PC-3 (cell line): ENCODE measurements around the gene SRD5A3. TPM values are rescaled to one million over a fixed set of nuclear protein-coding genes. Genes with fewer than 3 reads are reported as not detected.
A peak's percentile ranks its signal among the peaks of the same experiment; 100 is the strongest.

Source experiments
- ATAC-seq: fragments of 200-7000 bp; cut with Tn5 transposase; 2 replicates; pipeline ENCODE4 v1.9.1; 2020; ENCODE audit warnings: mild to moderate bottlenecking, moderate library complexity
- BruUV-seq: library from RNA; stranded (reverse); fragments of 400-500 nt; replicated peaks from 2 replicates; lab custom pipeline; 2021; lab: Mats Ljungman, UMichigan
- CTCF ChIA-PET: fragments of 300-600 bp; sonication (Branson Sonifier 250); formaldehyde crosslinking; loops from one replicate; lab custom pipeline; 2022; ENCODE audit warnings: antibody characterized with exemption; lab: Charles Lee
- POLR2A ChIA-PET: fragments of 300-600 bp; sonication (Branson Sonifier 250); formaldehyde crosslinking; loops from one replicate; lab custom pipeline; 2022; ENCODE audit warnings: antibody characterized with exemption; ENCODE audit not compliant: unreplicated experiment; lab: Charles Lee
- DNase-seq: peaks from one replicate; pipeline ENCODE4 v3.0.0-alpha.2; 2015
- H2AFZ ChIP-seq: fragments of 300-600 bp; sonication (generic); 2 replicates; pipeline ENCODE4 v1.6.0; 2016; ENCODE audit warnings: antibody characterized with exemption, low read length
- H3F3A ChIP-seq: fragments of 300-600 bp; sonication (generic); one replicate; pipeline ENCODE4 v1.6.0; 2017; ENCODE audit warnings: antibody characterized with exemption, low read length, control low read depth, mild to moderate bottlenecking; ENCODE audit not compliant: unreplicated experiment
- H3K27ac ChIP-seq: fragments of 300-600 bp; sonication (generic); 2 replicates; pipeline ENCODE4 v1.5.1; 2016; ENCODE audit warnings: mild to moderate bottlenecking, low read length
- H3K27me3 ChIP-seq: fragments of 300-600 bp; sonication (generic); 2 replicates; pipeline ENCODE4 v1.6.1; 2016; ENCODE audit warnings: low read length, mixed read lengths
- H3K36me3 ChIP-seq: fragments of 300-600 bp; sonication (generic); 2 replicates; pipeline ENCODE4 v1.6.1; 2016; ENCODE audit warnings: low read depth, mixed run types, low read length, mixed read lengths
- H3K4me1 ChIP-seq: fragments of 300-600 bp; sonication (generic); 2 replicates; pipeline ENCODE4 v1.5.1; 2016; ENCODE audit warnings: low read length; ENCODE audit not compliant: insufficient read depth
- H3K4me2 ChIP-seq: fragments of 300-600 bp; sonication (generic); 2 replicates; pipeline ENCODE4 v1.6.0; 2016; ENCODE audit warnings: low read length
- H3K4me3 ChIP-seq: fragments of 300-600 bp; sonication (generic); 2 replicates; pipeline ENCODE4 v1.5.1; 2016; ENCODE audit warnings: mild to moderate bottlenecking, low read length, mixed read lengths
- H3K79me2 ChIP-seq: fragments of 300-600 bp; sonication (generic); 2 replicates; pipeline ENCODE4 v1.6.1; 2017; ENCODE audit warnings: low read length, mixed read lengths
- H3K9ac ChIP-seq: fragments of 300-600 bp; sonication (generic); 2 replicates; pipeline ENCODE4 v1.6.0; 2016; ENCODE audit warnings: mild to moderate bottlenecking, low read length
- H3K9me2 ChIP-seq: fragments of 300-600 bp; sonication (generic); replicated peaks from 2 replicates; pipeline ENCODE4 v1.6.1; 2016; ENCODE audit warnings: mixed run types, low read length, mixed read lengths
- H3K9me3 ChIP-seq: fragments of 300-600 bp; sonication (generic); 2 replicates; pipeline ENCODE4 v1.6.1; 2016; ENCODE audit warnings: low read length, mixed read lengths
- H4K20me1 ChIP-seq: fragments of 300-600 bp; sonication (generic); 2 replicates; pipeline ENCODE4 v1.6.1; 2016; ENCODE audit warnings: low read length, mixed read lengths
- CTCF ChIP-seq: fragments of 300-600 bp; sonication (generic); conservative IDR thresholded peaks from 2 replicates; pipeline ENCODE4 v1.5.1; 2017; ENCODE audit warnings: antibody characterized with exemption, low read depth, mild to moderate bottlenecking, low read length
- EZH2 ChIP-seq: fragments of 300-600 bp; sonication (generic); IDR thresholded peaks from one replicate; pipeline ENCODE4 v1.6.1; 2017; ENCODE audit warnings: antibody characterized with exemption, mild to moderate bottlenecking, low read length; ENCODE audit not compliant: unreplicated experiment
- EZH2phosphoT487 ChIP-seq: fragments of 300-600 bp; sonication (generic); IDR thresholded peaks from 2 replicates; pipeline ENCODE4 v1.6.1; 2018; ENCODE audit warnings: mild to moderate bottlenecking, antibody characterized with exemption, low read length, borderline replicate concordance
- intact Hi-C: fragments of 100-400 bp; cut with micrococcal nuclease; formaldehyde crosslinking; loops from 2 replicates; pipeline ENCODE4 v1.9.0; 2023
- total RNA-seq: library from RNA; depleted of rRNA; stranded (reverse); fragments of >200 nt; gene quantifications from 2 replicates; pipeline ENCODE4 v1.2.3, GENCODE V29; 2014

The SRD5A3 gene
- total RNA-seq, 1 experiment from 2014 or later = 15.2 TPM

GRCh38 chr4:55336138-55337034 is 9.7 kb upstream of the SRD5A3 start:
- Histone ChIP-seq H3K27me3 (no peaks in the 10 kb centered on the region), H3K9me2 (no peaks in the 10 kb centered on the region), H3K4me3 (peak overlapping the region; percentile 60), H2AFZ (peak overlapping the region; percentile 91), H3K79me2 (no peaks in the 10 kb centered on the region), H3K9me3 (no peaks in the 10 kb centered on the region), H3F3A (no peaks in the 10 kb centered on the region), H3K27ac (peak overlapping the region; percentile 73), H3K4me2 (peak overlapping the region; percentile 82), H3K36me3 (no peaks in the 10 kb centered on the region), H3K4me1 (peaks cover 4% of the 10 kb centered on the region), H4K20me1 (no peaks in the 10 kb centered on the region), H3K9ac (0 out of 2 replicates have a peak overlapping the region, but pooled peaks have one; percentile 33)
- DNase-seq = peak; percentile 57
- TF ChIP-seq CTCF = no peak
- TF ChIP-seq EZH2phosphoT487 = no peak
- no peak for TF ChIP-seq EZH2
- peak; percentile 71 for ATAC-seq
- BruUV-seq = TSS peak; percentile 71
- intact Hi-C loops = no loop called here
- CTCF ChIA-PET = interaction anchor here (0.8 kb wide), 1 partner anchor 9 kb away, joined by 3 read pairs; no protein-coding TSS in a partner anchor
- POLR2A ChIA-PET = no interaction called here

GRCh38 chr4:55337944-55338343 is 8.1 kb upstream of the SRD5A3 start:
- no peak overlapping the region for H3K27ac ChIP-seq
- no peaks in the 10 kb centered on the region for H3K36me3 ChIP-seq
- intact Hi-C loops = no loop called here
- ChIA-PET POLR2A (interaction anchor here (0.6 kb wide), 1 partner anchor 17 kb away, joined by 4 read pairs; no protein-coding TSS in a partner anchor), CTCF (no interaction called here)
- no peak overlapping the region for H2AFZ ChIP-seq
- no peaks in the 10 kb centered on the region for H3K79me2 ChIP-seq
- H3K4me1 ChIP-seq = peaks cover 4% of the 10 kb centered on the region
- no peak for TF ChIP-seq EZH2phosphoT487
- TF ChIP-seq CTCF = no peak
- no peak for TF ChIP-seq EZH2
- no peak overlapping the region for H3K9ac ChIP-seq
- BruUV-seq = no TSS peak
- no peaks in the 10 kb centered on the region for H3K27me3 ChIP-seq
- DNase-seq (no peak), ATAC-seq (no peak)
- no peaks in the 10 kb centered on the region for H3K9me3 ChIP-seq
- no peaks in the 10 kb centered on the region for H3K9me2 ChIP-seq
- no peak overlapping the region for H3K4me3 ChIP-seq
- no peak overlapping the region for H3K4me2 ChIP-seq
- H3F3A ChIP-seq = no peaks in the 10 kb centered on the region
- H4K20me1 ChIP-seq = no peaks in the 10 kb centered on the region

- BruUV-seq = no TSS peak
- DNase-seq (no peak), ATAC-seq (no peak)
- Histone ChIP-seq H3K36me3 (no peaks in the 10 kb centered on the region), H4K20me1 (no peaks in the 10 kb centered on the region), H3K27me3 (no peaks in the 10 kb centered on the region), H3K4me3 (no peak overlapping the region), H3K79me2 (no peaks in the 10 kb centered on the region), H3K4me1 (peaks cover 4% of the 10 kb centered on the region), H3K4me2 (no peak overlapping the region), H3K9me3 (no peaks in the 10 kb centered on the region), H3F3A (no peaks in the 10 kb centered on the region), H3K27ac (no peak overlapping the region), H3K9me2 (no peaks in the 10 kb centered on the region), H3K9ac (no peak overlapping the region), H2AFZ (no peak overlapping the region)
- TF ChIP-seq EZH2phosphoT487 (no peak), CTCF (no peak), EZH2 (no peak)
- CTCF ChIA-PET = no interaction called here
- POLR2A ChIA-PET = no interaction called here
- intact Hi-C loops = no loop called here
Observed at GRCh38 chr4:55338486-55338885, 7.6 kb upstream of the SRD5A3 start.
